Epithelial cell of esophagus (primary cell): ENCODE measurements around the gene SREBF1.

ENCODE experiments used
- DNase-seq: peaks from one replicate; pipeline ENCODE4 v3.0.0; 2010; ENCODE audit warnings: low read depth
- H3K4me3 ChIP-seq: 2 replicates; pipeline ENCODE4 v1.5.1; 2011; ENCODE audit warnings: mild to moderate bottlenecking, low read length, control low read depth
- CTCF ChIP-seq: IDR thresholded peaks from 2 replicates; pipeline ENCODE4 v1.5.1; 2011; ENCODE audit warnings: low read depth, mild to moderate bottlenecking, low read length, control low read depth, inconsistent platforms; ENCODE audit not compliant: insufficient read depth; ENCODE audit errors: missing control alignments

SREBF1 gene

GRCh38 chr17:17763734-17764133, 73.1 kb downstream of the SREBF1 start:
- TF ChIP-seq CTCF: no peak
- DNase-seq: no peak
- H3K4me3 ChIP-seq: no peak overlapping the region

- no peak for TF ChIP-seq CTCF
- no peak overlapping the region for H3K4me3 ChIP-seq
- DNase-seq: no peak
Observed at GRCh38 chr17:17763136-17763535, 73.7 kb downstream of the SREBF1 start.

- no peak overlapping the region for H3K4me3 ChIP-seq
- no peak for TF ChIP-seq CTCF
- no peak for DNase-seq
Observed at GRCh38 chr17:17762744-17763105, 74.1 kb downstream of the SREBF1 start.
